Esophagus squamous epithelium (tissue), 5 donors: ENCODE data around the gene SNED1. TPM values are rescaled to one million over a fixed set of nuclear protein-coding genes. Genes with fewer than 3 reads are reported as not detected.

ENCODE experiments used
- DNase-seq: peaks from one replicate; lab custom pipeline; 2025; lab: John Stamatoyannopoulos, UW
- H3K27ac ChIP-seq, 4 donors: fragments of 200-600 bp; sonication (generic); one replicate each; pipeline ENCODE4 v1.5.1; 2016 to 2019; ENCODE audit warnings: mild to moderate bottlenecking in 1 of 4
- H3K27me3 ChIP-seq, 4 donors: fragments of 200-600 bp; sonication (generic); 1 replicate in 3 of 4; 2 replicates in 1 of 4; pipeline versions ENCODE4 v1.5.1 to v1.6.0; 2017 to 2021; ENCODE audit warnings: antibody characterized with exemption in 1 of 4
- H3K36me3 ChIP-seq, 3 donors: fragments of 200-600 bp; sonication (generic); one replicate each; pipeline ENCODE4 v1.5.1; 2016 to 2019
- H3K4me1 ChIP-seq, 3 donors: fragments of 200-600 bp; sonication (generic); one replicate each; pipeline ENCODE4 v1.5.1; 2017 to 2019
- H3K4me3 ChIP-seq, 4 donors: fragments of 200-600 bp; sonication (generic); 1 replicate in 3 of 4; 2 replicates in 1 of 4; pipeline ENCODE4 v1.5.1; 2016 to 2019; ENCODE audit warnings: mild to moderate bottlenecking in 2 of 4, moderate library complexity in 1 of 4
- H3K9me3 ChIP-seq, 3 donors: fragments of 200-600 bp; sonication (generic); one replicate each; pipeline ENCODE4 v1.5.1; 2016 to 2019
- POLR2A ChIP-seq, 4 donors: fragments of 450-650 bp; IDR thresholded peaks; one replicate each; pipeline ENCODE4 v1.6.1; 2017; ENCODE audit warnings: antibody characterized with exemption in 4 of 4, mild to moderate bottlenecking in 4 of 4, moderate library complexity in 3 of 4
- WGBS, 2 donors: methylation state at CpG; one replicate each; pipeline ENCODE4 v1.1.5; 2018; 5-methylcytosine and 5-hydroxymethylcytosine counted together
- intact Hi-C: fragments of 100-400 bp; cut with DNase I; formaldehyde crosslinking; loops from one replicate; pipeline ENCODE4 v1.15.0; 2022
- total RNA-seq, 4 donors: library from RNA; depleted of rRNA; stranded (reverse); fragments of >200 nt; gene quantifications; one replicate each; pipeline ENCODE4 v1.1.0, GENCODE V29; 2016
- TF ChIP-seq, protein P1 (sequence below), 6 experiments: fragments of 450-650 bp in 4 of 6; fragments of 200-600 bp in 2 of 6; sonication (generic) in 2 of 6; IDR thresholded peaks; one replicate each; pipeline ENCODE4 v1.5.1; 2016 to 2019; ENCODE audit warnings: antibody characterized with exemption in 6 of 6, mild to moderate bottlenecking in 4 of 6, moderate library complexity in 4 of 6
- donor health status: DM: yes; HTN: yes; CAD: no.

SNED1 gene
- total RNA-seq, 4 donors from 2014 or later, result 3.3 to 13.9 (median 4.8) TPM

DNA sequence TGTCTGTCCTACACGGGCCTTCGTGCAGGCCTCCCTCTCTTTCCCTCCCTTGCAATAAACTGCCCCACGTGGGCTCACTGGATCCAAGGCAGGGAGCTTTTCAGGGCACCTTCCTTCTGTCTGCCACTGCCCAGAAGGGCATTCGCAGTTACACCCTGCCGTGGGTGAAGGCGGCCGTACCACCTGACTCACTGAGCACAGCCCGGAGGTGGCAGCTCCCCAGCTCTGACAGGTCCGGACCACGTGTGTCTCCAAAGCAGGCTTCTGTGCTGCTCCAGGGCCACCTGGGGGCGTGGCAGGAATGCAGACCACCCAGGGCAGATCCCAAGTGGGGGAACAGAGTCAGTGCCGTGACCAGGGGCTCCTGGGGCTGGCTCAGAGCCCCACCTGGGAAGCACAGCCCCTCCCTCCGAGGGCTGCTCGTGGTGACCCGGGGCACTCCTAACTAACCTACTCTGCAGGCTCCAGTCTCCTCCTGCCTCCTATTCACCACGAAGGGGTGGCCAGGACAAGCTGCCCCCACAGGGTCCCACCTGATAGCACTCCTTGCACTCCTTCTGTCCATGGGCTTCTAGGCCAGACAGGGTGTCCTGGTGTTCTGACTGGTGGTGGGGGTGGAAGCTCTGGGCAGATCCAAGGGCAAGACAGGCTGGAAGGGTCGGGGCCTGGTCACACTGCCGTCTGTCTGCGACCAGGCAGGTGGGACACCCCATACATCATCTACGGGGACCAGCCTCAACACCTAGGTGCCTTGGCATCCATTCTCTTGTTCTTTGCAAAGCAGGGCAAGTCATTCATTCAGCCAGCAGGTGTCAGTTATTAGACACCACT, 9.7 kb downstream of the SNED1 start:
- Histone ChIP-seq H3K27ac (no peak overlapping the region), H3K36me3 (peaks cover 0 to 12% (median 0%) of the 10 kb centered on the region in 3 donors), H3K27me3 (peaks cover 0 to 53% (median 0%) of the 10 kb centered on the region in 4 donors), H3K4me3 (no peak overlapping the region), H3K9me3 (peaks cover 0 to 25% (median 24%) of the 10 kb centered on the region in 3 donors), H3K4me1 (peaks cover 14 to 47% (median 39%) of the 10 kb centered on the region in 3 donors)
- WGBS, 2 donors, result 19 to 73% methylated on average over 4 to 9 of the region's 20 CpGs
- no peak for DNase-seq
- TF ChIP-seq POLR2A (IDR thresholded peaks at IDR 0.05), result no peak
- TF ChIP-seq, protein P1, sequence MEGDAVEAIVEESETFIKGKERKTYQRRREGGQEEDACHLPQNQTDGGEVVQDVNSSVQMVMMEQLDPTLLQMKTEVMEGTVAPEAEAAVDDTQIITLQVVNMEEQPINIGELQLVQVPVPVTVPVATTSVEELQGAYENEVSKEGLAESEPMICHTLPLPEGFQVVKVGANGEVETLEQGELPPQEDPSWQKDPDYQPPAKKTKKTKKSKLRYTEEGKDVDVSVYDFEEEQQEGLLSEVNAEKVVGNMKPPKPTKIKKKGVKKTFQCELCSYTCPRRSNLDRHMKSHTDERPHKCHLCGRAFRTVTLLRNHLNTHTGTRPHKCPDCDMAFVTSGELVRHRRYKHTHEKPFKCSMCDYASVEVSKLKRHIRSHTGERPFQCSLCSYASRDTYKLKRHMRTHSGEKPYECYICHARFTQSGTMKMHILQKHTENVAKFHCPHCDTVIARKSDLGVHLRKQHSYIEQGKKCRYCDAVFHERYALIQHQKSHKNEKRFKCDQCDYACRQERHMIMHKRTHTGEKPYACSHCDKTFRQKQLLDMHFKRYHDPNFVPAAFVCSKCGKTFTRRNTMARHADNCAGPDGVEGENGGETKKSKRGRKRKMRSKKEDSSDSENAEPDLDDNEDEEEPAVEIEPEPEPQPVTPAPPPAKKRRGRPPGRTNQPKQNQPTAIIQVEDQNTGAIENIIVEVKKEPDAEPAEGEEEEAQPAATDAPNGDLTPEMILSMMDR (IDR thresholded peaks at IDR 0.05), result no peak
- intact Hi-C loops, result no loop called here

DNA sequence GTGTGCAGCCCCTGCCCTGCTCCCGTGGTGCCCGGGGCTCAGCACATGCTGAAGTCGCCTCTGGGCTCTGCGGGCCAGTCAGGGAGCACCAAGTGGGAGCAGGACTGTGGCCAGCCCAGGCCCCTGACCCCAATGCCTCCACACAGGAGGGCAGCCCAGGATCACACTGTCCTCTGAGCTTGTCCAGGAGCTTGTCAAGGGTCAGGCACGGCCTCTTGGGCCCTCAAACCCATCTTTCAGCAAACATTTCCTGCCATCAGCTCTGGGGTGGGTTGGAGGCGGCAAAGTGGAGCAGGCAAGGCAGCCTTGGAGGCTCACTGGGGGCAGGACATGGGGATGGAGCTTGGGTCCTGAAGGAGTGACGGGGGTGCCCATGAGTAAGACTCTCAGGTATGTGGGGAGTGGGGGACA, 10.3 kb downstream of the SNED1 start:
- Histone ChIP-seq H3K4me3 (no peak overlapping the region), H3K27ac (peak overlapping the region in 1 of 4 donors; percentile 10), H3K36me3 (peaks cover 0 to 6% (median 0%) of the 10 kb centered on the region in 3 donors), H3K4me1 (peaks cover 14 to 47% (median 39%) of the 10 kb centered on the region in 3 donors), H3K9me3 (peaks cover 0 to 19% (median 18%) of the 10 kb centered on the region in 3 donors), H3K27me3 (peaks cover 0 to 53% (median 0%) of the 10 kb centered on the region in 4 donors)
- 92% methylated on average over 2 of the region's 7 CpGs; no CpG with 5 or more reads in 1 of the 2 donors for WGBS, 2 donors
- no peak for TF ChIP-seq POLR2A (IDR thresholded peaks at IDR 0.05)
- TF ChIP-seq, protein P1 (IDR thresholded peaks at IDR 0.05), result no peak
- intact Hi-C loops, result no loop called here
- DNase-seq, result no peak

DNA sequence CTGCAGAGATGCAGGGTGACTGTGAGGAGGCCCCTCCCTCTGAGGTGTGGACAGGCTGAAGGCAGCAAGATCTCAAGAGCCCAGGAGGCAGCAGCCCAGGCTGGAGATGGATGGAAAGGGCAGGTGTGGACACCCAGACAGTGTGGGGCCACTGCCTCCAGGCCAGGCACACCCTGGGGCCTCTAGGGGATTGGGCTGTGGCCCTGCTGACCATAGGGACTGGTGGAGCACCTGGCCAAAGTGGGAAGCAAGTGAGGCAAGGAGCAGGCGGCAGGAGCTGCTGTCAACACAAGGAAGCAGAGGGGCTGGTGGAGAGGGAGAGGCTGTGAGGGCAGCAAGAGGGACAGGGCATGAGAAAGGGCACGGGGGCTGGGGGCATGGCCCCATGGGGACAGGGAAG, 10.8 kb downstream of the SNED1 start:
- peak overlapping the region in 1 of 4 donors; percentile 49 for H3K4me3 ChIP-seq
- 76 to 96% methylated on average over 2 of the region's 2 CpGs for WGBS, 2 donors

DNA sequence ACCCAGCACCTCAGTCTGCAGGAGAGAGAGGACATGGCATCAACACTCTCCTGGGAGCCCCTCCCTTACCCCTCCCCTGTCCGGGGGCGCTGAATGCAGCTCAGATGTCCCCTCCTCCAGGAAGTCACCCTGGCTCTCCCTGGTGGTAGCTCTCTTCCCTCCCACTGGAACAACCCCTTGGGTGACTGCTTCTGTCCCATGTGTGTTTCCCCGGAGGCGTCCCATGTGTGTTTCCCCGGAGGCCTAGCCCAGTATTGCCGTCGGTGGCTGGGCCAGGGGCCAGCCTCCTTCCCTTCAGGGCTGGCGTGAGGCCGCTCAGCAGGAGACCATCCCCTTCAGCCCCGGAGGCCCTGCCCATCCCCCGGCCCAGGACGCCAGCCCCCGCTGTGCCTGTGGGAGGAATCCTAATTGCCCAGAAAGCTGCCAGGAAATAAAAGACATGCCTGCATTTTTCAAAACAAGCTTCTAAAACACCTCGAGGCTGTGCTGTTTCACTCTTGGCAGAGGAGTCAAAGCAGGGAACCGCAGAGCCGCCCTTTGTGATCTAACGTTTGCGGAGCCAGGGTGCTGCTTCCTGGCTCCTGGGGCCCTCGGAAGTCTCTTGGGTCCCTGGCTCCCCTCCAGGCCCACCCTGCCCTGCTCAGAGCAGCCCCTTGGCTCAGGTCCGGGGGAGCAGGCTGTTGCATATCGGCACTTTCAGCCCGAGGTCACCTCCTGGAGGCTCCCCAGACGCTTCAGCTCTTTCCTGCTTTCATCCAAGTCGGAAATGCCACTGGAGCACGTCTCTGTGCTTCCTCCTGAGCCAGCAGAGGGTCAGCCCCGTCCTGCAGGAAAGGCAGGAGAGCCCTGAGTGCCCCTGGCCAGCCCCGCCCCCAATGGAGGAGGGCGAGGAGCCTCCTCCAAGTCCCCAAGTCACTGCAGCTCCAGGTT, 11.4 kb downstream of the SNED1 start:
- Histone ChIP-seq H3K4me1 (peaks cover 14 to 47% (median 39%) of the 10 kb centered on the region in 3 donors), H3K27me3 (peaks cover 0 to 53% (median 0%) of the 10 kb centered on the region in 4 donors), H3K27ac (peak overlapping the region; percentile 45 to 79 (median 64)), H3K9me3 (peaks cover 0 to 10% (median 7%) of the 10 kb centered on the region in 3 donors), H3K4me3 (peak overlapping the region in 3 of 4 donors; percentile 11 to 49 (median 35)), H3K36me3 (peaks cover 0 to 4% (median 0%) of the 10 kb centered on the region in 3 donors)
- WGBS, 2 donors, result 2% methylated on average over 6 to 9 of the region's 28 CpGs
- TF ChIP-seq, protein P1 (IDR thresholded peaks at IDR 0.05), result peak in 2 of 6 experiments; percentile 10 to 11
- TF ChIP-seq POLR2A (IDR thresholded peaks at IDR 0.05), result no peak
- no peak for DNase-seq
- intact Hi-C loops, result no loop called here

More for the DNA sequence above, 10.8 kb downstream of the SNED1 start:
- no peak for TF ChIP-seq POLR2A (IDR thresholded peaks at IDR 0.05)
- TF ChIP-seq, protein P1 (IDR thresholded peaks at IDR 0.05), result no peak
- Histone ChIP-seq H3K27me3 (peaks cover 0 to 53% (median 0%) of the 10 kb centered on the region in 4 donors), H3K9me3 (peaks cover 0 to 14% (median 13%) of the 10 kb centered on the region in 3 donors), H3K27ac (peak overlapping the region; percentile 45 to 79 (median 64)), H3K4me1 (peaks cover 14 to 47% (median 39%) of the 10 kb centered on the region in 3 donors), H3K36me3 (peaks cover 0 to 4% (median 0%) of the 10 kb centered on the region in 3 donors)
- DNase-seq, result no peak
- intact Hi-C loops, result no loop called here
